Cardiac fibroblast (primary cell): ENCODE results near the gene RHOBTB3.

Experiments used
- DNase-seq, 2 donors: peaks; one replicate each; pipeline versions ENCODE4 v3.0.0 to v3.0.0-alpha.2; 2010; ENCODE audit warnings: low read depth in 2 of 2
- H3K4me3 ChIP-seq, 2 donors: replicated peaks in 1 of 2; 1 replicate in 1 of 2; 2 replicates in 1 of 2; pipeline ENCODE4 v1.5.1; 2011; ENCODE audit warnings: low read depth in 2 of 2, low read length in 2 of 2, mild to moderate bottlenecking in 2 of 2, moderate library complexity in 1 of 2
- TF ChIP-seq, protein P1 (sequence below): IDR thresholded peaks from one replicate; pipeline ENCODE4 v1.5.1; 2011; ENCODE audit warnings: low read depth, mild to moderate bottlenecking, low read length, inconsistent platforms

RHOBTB3 gene

DNA sequence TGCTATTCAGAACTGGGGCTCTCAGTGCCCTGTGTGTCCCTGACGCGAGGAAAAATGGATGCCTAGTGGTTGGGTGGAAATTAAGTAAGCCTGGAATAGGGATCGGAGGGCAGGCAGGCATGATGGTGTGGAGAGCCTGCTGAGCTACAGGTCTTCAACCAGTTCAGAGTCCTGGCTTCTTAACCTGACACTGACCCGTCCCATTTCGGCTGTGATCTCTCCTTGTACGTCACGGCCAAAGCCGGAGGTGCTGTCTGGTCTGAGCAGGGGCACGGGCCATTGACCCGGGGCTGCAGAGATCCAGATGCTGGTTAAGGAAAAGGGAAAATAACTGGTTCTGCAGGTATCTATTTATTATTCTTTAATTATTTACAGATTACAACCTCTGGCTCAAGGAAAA, 27.9 kb downstream of the RHOBTB3 start:
- DNase-seq, result no peak
- no peak overlapping the region for H3K4me3 ChIP-seq
- TF ChIP-seq, protein P1, sequence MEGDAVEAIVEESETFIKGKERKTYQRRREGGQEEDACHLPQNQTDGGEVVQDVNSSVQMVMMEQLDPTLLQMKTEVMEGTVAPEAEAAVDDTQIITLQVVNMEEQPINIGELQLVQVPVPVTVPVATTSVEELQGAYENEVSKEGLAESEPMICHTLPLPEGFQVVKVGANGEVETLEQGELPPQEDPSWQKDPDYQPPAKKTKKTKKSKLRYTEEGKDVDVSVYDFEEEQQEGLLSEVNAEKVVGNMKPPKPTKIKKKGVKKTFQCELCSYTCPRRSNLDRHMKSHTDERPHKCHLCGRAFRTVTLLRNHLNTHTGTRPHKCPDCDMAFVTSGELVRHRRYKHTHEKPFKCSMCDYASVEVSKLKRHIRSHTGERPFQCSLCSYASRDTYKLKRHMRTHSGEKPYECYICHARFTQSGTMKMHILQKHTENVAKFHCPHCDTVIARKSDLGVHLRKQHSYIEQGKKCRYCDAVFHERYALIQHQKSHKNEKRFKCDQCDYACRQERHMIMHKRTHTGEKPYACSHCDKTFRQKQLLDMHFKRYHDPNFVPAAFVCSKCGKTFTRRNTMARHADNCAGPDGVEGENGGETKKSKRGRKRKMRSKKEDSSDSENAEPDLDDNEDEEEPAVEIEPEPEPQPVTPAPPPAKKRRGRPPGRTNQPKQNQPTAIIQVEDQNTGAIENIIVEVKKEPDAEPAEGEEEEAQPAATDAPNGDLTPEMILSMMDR, result no peak

- TF ChIP-seq, protein P1, result no peak
- DNase-seq, result peak; percentile 43 to 69
- no peak overlapping the region for H3K4me3 ChIP-seq
Measured at GRCh38 chr5:95759634-95760033, 28.5 kb downstream of the RHOBTB3 start.

GRCh38 chr5:95760273-95761191, 29.4 kb downstream of the RHOBTB3 start:
- TF ChIP-seq, protein P1, result no peak
- peak overlapping the region in 1 of 2 donors; percentile 11 for H3K4me3 ChIP-seq
- DNase-seq, result peak; percentile 91 to 98

DNA sequence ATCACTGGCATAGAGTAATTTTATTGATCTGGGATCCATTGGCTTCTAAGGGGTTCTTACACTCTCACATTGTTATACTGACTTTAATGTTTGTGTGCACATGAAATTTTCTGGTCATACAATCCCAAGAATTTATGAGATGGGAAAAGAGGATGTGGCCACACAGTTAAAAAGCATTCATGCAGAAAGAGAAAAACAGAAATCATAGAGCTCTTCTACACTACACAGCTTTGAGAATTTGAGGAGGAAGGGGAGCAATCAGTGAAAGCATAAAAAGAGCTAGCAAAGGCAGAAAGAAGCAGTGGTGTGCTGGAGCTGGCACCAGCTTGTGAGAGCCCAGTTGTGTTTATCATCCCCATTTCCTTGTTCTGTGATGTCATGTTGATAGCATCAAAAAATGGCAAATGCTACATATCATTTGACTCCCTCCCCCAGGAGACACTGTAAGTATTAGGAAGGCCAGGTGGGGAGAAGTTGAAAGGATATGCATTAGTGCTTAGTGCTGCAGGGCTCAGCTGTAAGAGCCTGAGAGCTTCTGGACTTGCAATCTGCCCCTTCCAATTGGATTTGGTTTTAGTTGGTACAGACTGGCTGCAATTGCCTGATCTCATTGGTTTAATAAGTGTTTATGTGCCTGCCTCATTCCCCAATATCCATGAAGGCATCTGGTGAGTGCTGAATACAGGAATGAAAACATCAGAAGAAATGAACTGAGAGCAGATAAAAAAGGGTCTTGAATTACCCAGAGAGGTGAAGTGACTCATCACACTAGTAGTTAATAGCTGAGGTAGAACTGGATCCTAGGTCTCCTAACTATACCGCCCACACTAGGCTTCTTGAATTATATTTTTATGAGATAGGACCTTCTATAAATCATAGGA, 30.9 kb downstream of the RHOBTB3 start:
- peak; percentile 39 to 49 for DNase-seq
- TF ChIP-seq, protein P1, result no peak
- H3K4me3 ChIP-seq, result no peak overlapping the region

- peak in 1 of 2 donors; percentile 30 for DNase-seq
- no peak overlapping the region for H3K4me3 ChIP-seq
- TF ChIP-seq, protein P1, result no peak
Measured at GRCh38 chr5:95762652-95763041, 31.5 kb downstream of the RHOBTB3 start.

DNA sequence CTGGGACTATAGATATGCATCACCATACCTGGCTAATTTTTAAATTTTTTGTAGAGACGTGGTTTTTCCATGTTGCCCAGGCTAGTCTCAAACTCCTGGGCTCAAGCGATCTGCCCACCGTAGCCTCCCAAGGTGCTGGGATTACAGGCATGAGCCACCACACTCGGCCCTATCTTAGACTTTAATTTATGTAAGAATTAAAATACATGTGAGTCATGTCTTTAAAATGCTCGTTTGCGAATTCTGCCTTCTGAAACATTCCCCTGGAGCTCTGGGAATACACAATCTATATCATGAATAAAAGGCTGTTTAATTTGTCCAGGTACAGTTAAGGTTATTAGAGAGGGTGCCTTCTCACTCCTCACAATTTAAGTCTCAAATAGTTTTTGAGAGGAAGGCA, 32.8 kb downstream of the RHOBTB3 start:
- TF ChIP-seq, protein P1, result no peak
- H3K4me3 ChIP-seq, result no peak overlapping the region
- no peak for DNase-seq
